Measurements from ENCODE around the gene GIMAP8. TPM values are rescaled to one million over a fixed set of nuclear protein-coding genes. Genes with fewer than 3 reads are reported as not detected.
"Not testable (repeated sequence)": the region's sequence is repeated elsewhere in the genome, so short reads cannot be mapped to it uniquely, and the experiment has no call there.

GIMAP8 gene
- total RNA-seq, 6 experiments from 2014 or later: not detected

GRCh38 chr7:150476819-150477631, 26.6 kb downstream of the GIMAP8 start:
- H3K27ac Mint-ChIP-seq: no peak overlapping the region
- no peak overlapping the region for H3K4me3 Mint-ChIP-seq
- peaks cover 5% of the 10 kb centered on the region; the same call in 1 of the 2 replicates for H3K27me3 Mint-ChIP-seq (ENCODE audit: insufficient read depth)
- peaks cover 26% of the 10 kb centered on the region for H3K9me3 Mint-ChIP-seq
- no peak for DNase-seq
- H3K36me3 Mint-ChIP-seq (ENCODE audit: low read depth): peaks cover 12% of the 10 kb centered on the region
- H3K4me1 Mint-ChIP-seq (ENCODE audit: low read depth): no peaks in the 10 kb centered on the region
- no peak for TF ChIP-seq CTCF (IDR thresholded peaks at IDR 0.05)

- H3K4me3 Mint-ChIP-seq: no peak overlapping the region
- no peak for DNase-seq
- H3K9me3 Mint-ChIP-seq: peaks cover 29% of the 10 kb centered on the region
- H3K27ac Mint-ChIP-seq: no peak overlapping the region
- TF ChIP-seq CTCF (IDR thresholded peaks at IDR 0.05): no peak
- no peaks in the 10 kb centered on the region for H3K4me1 Mint-ChIP-seq (ENCODE audit: low read depth)
- H3K36me3 Mint-ChIP-seq (ENCODE audit: low read depth): peaks cover 12% of the 10 kb centered on the region
- H3K27me3 Mint-ChIP-seq (ENCODE audit: insufficient read depth): peaks cover 5% of the 10 kb centered on the region; the same call in 1 of the 2 replicates
Measured at GRCh38 chr7:150479023-150479716, 28.7 kb downstream of the GIMAP8 start.

GRCh38 chr7:150481186-150481920, 30.9 kb downstream of the GIMAP8 start:
- no peaks in the 10 kb centered on the region for H3K4me1 Mint-ChIP-seq (ENCODE audit: low read depth)
- H3K9me3 Mint-ChIP-seq: peaks cover 27% of the 10 kb centered on the region
- H3K27ac Mint-ChIP-seq: no peak overlapping the region
- no peak overlapping the region for H3K4me3 Mint-ChIP-seq
- DNase-seq: no peak
- H3K27me3 Mint-ChIP-seq (ENCODE audit: insufficient read depth): no peaks in the 10 kb centered on the region
- TF ChIP-seq CTCF (IDR thresholded peaks at IDR 0.05): no peak
- H3K36me3 Mint-ChIP-seq (ENCODE audit: low read depth): peaks cover 11% of the 10 kb centered on the region

GRCh38 chr7:150481922-150482321, 31.5 kb downstream of the GIMAP8 start:
- H3K4me1 Mint-ChIP-seq (ENCODE audit: low read depth): no peaks in the 10 kb centered on the region
- H3K27ac Mint-ChIP-seq: no peak overlapping the region
- H3K9me3 Mint-ChIP-seq: peaks cover 26% of the 10 kb centered on the region
- no peaks in the 10 kb centered on the region for H3K27me3 Mint-ChIP-seq (ENCODE audit: insufficient read depth)
- no peak for TF ChIP-seq CTCF (IDR thresholded peaks at IDR 0.05)
- H3K4me3 Mint-ChIP-seq: no peak overlapping the region
- peaks cover 7% of the 10 kb centered on the region for H3K36me3 Mint-ChIP-seq (ENCODE audit: low read depth)
- DNase-seq: no peak

- peaks cover 29% of the 10 kb centered on the region for H3K9me3 Mint-ChIP-seq
- H3K4me1 Mint-ChIP-seq (ENCODE audit: low read depth); H3K36me3 Mint-ChIP-seq (ENCODE audit: low read depth); H3K4me3 Mint-ChIP-seq; H3K27ac Mint-ChIP-seq; DNase-seq; H3K27me3 Mint-ChIP-seq (ENCODE audit: insufficient read depth): not testable (repeated sequence)
Measured at GRCh38 chr7:150483514-150483913, 33.1 kb downstream of the GIMAP8 start.

GRCh38 chr7:150484071-150484470, 33.6 kb downstream of the GIMAP8 start:
- H3K27ac Mint-ChIP-seq; DNase-seq; H3K36me3 Mint-ChIP-seq (ENCODE audit: low read depth); H3K4me1 Mint-ChIP-seq (ENCODE audit: low read depth); H3K27me3 Mint-ChIP-seq (ENCODE audit: insufficient read depth); H3K4me3 Mint-ChIP-seq: not testable (repeated sequence)
- H3K9me3 Mint-ChIP-seq: peaks cover 32% of the 10 kb centered on the region
